Measurements from ENCODE around the gene PLXNA2. TPM values are rescaled to one million over a fixed set of nuclear protein-coding genes. Genes with fewer than 3 reads are reported as not detected.

PLXNA2 gene
- polyA plus RNA-seq, 2 of the 4 experiments (the other 2 are of a cell fraction): 0.36 to 0.87 TPM

DNA sequence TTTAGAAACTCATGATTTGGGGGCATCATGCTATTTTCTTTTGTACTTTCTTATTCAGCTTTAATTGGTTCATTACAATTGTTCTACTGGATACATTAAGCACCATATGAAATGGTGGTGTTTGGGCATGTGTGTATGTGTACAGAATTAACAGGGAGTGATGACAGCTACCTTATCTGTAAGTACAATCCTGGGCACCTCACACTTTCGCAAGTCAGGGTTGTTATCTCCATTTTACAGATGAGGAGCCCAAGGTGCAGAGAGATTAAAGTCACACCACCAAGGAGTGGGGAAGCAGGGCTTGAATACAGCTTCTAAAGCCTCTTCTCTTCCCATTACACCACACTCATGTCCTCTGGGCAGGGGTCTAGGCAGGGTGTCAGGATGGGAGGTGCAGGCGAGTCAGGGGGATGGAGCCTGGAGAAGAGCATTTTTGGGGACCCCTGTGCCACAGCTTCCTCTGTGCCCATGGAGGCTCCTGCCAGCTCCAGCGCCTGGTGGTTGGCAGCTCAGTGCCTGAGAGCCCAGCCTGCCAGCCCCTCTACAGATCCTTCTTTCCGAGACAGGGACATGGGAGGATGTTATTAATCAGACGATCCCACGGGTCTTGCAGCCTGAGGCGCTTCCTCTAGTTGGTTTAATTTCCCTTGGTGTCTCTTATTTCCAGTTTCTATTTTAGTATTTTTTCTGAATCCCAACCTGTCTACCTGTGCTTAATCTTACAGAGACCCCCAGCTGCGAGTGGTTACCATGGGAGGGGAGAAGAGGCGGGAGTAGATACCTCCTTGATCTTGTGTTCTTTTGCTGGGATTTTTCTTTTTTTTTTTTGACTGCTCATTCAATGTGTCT is 207.0 kb downstream of the PLXNA2 start (continued):
- no peak for TF ChIP-seq GATA3 (IDR thresholded peaks at IDR 0.05; ENCODE audit: borderline replicate concordance)
- no peak for TF ChIP-seq FOXS1 (CRISPR knock-in tag; IDR thresholded peaks at IDR 0.05)
- TF ChIP-seq EHF (CRISPR knock-in tag; IDR thresholded peaks at IDR 0.05): no peak

DNA sequence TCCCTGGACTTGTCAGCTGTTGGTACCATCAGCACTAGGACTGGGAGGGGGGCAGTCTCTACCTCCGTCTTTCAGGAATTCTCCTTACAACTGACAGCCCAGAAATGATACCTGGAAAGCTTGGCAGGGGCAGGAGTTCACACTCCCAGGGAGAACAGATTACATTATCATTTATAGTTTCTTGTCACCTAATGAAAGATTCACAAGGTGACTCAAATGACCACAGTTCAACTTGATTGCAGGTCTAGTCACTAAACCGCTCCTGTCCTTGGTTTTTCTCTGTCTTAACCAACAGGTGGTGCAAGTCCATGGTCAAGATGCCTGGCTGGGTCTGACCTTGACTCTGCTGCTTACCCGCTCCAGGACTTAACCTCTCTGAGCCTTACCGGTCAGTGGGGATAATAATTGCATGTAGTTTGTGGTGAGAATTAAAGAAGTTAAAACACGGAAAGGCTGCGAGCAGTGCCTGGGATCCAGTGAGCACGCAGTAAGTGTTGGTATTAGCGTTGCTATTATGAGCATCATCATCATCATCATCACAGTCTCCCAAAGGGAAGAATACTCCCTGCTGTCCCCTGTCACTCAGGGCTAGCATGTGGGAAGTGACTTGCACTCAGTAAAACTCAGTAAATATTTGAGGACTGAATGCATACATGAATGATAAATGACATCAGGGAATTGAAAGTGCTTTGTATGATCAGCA is 207.9 kb downstream of the PLXNA2 start:
- TF ChIP-seq CBX2 (IDR thresholded peaks at IDR 0.05; ENCODE audit: borderline replicate concordance, low read depth): no peak
- peak; percentile 51 for TF ChIP-seq SMC3 (IDR thresholded peaks at IDR 0.05)
- TF ChIP-seq, protein P1, sequence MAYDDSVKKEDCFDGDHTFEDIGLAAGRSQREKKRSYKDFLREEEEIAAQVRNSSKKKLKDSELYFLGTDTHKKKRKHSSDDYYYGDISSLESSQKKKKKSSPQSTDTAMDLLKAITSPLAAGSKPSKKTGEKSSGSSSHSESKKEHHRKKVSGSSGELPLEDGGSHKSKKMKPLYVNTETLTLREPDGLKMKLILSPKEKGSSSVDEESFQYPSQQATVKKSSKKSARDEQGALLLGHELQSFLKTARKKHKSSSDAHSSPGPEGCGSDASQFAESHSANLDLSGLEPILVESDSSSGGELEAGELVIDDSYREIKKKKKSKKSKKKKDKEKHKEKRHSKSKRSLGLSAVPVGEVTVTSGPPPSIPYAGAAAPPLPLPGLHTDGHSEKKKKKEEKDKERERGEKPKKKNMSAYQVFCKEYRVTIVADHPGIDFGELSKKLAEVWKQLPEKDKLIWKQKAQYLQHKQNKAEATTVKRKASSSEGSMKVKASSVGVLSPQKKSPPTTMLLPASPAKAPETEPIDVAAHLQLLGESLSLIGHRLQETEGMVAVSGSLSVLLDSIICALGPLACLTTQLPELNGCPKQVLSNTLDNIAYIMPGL (CRISPR knock-in tag; IDR thresholded peaks at IDR 0.05; ENCODE audit: borderline replicate concordance): no peak
- no peak for TF ChIP-seq CHD4 (IDR thresholded peaks at IDR 0.05; ENCODE audit: borderline replicate concordance)
- TF ChIP-seq, protein P2, sequence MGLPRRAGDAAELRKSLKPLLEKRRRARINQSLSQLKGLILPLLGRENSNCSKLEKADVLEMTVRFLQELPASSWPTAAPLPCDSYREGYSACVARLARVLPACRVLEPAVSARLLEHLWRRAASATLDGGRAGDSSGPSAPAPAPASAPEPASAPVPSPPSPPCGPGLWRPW (IDR thresholded peaks at IDR 0.05): no peak
- no peak for TF ChIP-seq SREBF2 (IDR thresholded peaks at IDR 0.05)
- TF ChIP-seq, protein P3, sequence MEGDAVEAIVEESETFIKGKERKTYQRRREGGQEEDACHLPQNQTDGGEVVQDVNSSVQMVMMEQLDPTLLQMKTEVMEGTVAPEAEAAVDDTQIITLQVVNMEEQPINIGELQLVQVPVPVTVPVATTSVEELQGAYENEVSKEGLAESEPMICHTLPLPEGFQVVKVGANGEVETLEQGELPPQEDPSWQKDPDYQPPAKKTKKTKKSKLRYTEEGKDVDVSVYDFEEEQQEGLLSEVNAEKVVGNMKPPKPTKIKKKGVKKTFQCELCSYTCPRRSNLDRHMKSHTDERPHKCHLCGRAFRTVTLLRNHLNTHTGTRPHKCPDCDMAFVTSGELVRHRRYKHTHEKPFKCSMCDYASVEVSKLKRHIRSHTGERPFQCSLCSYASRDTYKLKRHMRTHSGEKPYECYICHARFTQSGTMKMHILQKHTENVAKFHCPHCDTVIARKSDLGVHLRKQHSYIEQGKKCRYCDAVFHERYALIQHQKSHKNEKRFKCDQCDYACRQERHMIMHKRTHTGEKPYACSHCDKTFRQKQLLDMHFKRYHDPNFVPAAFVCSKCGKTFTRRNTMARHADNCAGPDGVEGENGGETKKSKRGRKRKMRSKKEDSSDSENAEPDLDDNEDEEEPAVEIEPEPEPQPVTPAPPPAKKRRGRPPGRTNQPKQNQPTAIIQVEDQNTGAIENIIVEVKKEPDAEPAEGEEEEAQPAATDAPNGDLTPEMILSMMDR (IDR thresholded peaks at IDR 0.05): peak; percentile 35
- TF ChIP-seq RNF2 (IDR thresholded peaks at IDR 0.05; ENCODE audit: borderline replicate concordance, low read depth): no peak
- peak; percentile 17 to 38; a peak in 2 of 5 replicates for TF ChIP-seq RAD21 (conservative IDR thresholded peaks at IDR 0.05 in 1 of 2, IDR thresholded peaks at IDR 0.05 in 1 of 2)
- TF ChIP-seq KDM5A (IDR thresholded peaks at IDR 0.05): no peak
- TF ChIP-seq HOXB13 (CRISPR knock-in tag; IDR thresholded peaks at IDR 0.05; ENCODE audit: low read depth): no peak
- peak; percentile 65 to 78; a peak in 4 of 6 replicates for ATAC-seq
- Histone ChIP-seq H3K27ac (no peak overlapping the region), H3K4me2 (no peak overlapping the region), H3K4me1 (no peaks in the 10 kb centered on the region), H3K4me3 (no peak overlapping the region), H3K9me3 (no peaks in the 10 kb centered on the region)
- ChIA-PET POLR2A (no interaction called here), CTCF (interaction anchor here (0.5 to 3.1 kb wide), 10 partner anchors 9 to 214 kb away, joined by 3 to 15 read pairs (median 4); no protein-coding TSS in a partner anchor)
- 66% methylated on average over 8 of the region's 8 CpGs for WGBS (ENCODE audit: missing lambda C conversion rate)
- FAIRE-seq: no peak
- peak; percentile 28 to 42 for DNase-seq (ENCODE audit: low read depth in 1 of 2, low spot score in 1 of 2)

DNA sequence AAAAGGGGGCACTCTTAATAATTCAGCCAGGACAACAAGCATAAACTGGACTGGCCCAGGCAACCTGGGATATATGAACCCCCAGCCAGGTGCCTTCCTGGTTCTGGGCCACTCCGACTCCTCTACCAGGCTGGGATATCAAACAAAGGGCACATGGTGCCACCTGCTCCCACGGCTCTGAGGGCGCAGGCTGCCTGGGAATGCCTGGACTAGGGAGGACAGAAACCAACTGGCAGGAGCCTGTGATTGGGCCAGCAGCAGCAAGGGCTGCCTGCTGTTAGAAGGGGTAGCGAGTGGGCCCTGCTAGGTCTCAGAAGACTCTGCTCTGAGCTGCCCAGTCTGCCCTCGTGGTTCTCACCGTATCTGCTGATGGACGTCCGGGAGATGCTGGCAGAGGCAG is 210.0 kb downstream of the PLXNA2 start:
- no peaks in the 10 kb centered on the region for H3K9me3 ChIP-seq
- H3K4me1 ChIP-seq: no peaks in the 10 kb centered on the region
- H3K27ac ChIP-seq: no peak overlapping the region
- 72% methylated on average over 2 of the region's 8 CpGs for WGBS (ENCODE audit: missing lambda C conversion rate)
- H3K4me2 ChIP-seq: no peak overlapping the region
- no peak for ATAC-seq
- no peak for DNase-seq (ENCODE audit: low read depth in 1 of 2, low spot score in 1 of 2)
- H3K4me3 ChIP-seq: no peak overlapping the region
- ChIA-PET CTCF (interaction anchor here (0.9 to 2.8 kb wide), 2 partner anchors 12 to 211 kb away, joined by 5 to 15 read pairs; no protein-coding TSS in a partner anchor), POLR2A (no interaction called here)
- no peak for FAIRE-seq
- TF ChIP-seq, protein P4, sequence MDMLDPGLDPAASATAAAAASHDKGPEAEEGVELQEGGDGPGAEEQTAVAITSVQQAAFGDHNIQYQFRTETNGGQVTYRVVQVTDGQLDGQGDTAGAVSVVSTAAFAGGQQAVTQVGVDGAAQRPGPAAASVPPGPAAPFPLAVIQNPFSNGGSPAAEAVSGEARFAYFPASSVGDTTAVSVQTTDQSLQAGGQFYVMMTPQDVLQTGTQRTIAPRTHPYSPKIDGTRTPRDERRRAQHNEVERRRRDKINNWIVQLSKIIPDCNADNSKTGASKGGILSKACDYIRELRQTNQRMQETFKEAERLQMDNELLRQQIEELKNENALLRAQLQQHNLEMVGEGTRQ (IDR thresholded peaks at IDR 0.05): no peak
- TF ChIP-seq, protein P5, sequence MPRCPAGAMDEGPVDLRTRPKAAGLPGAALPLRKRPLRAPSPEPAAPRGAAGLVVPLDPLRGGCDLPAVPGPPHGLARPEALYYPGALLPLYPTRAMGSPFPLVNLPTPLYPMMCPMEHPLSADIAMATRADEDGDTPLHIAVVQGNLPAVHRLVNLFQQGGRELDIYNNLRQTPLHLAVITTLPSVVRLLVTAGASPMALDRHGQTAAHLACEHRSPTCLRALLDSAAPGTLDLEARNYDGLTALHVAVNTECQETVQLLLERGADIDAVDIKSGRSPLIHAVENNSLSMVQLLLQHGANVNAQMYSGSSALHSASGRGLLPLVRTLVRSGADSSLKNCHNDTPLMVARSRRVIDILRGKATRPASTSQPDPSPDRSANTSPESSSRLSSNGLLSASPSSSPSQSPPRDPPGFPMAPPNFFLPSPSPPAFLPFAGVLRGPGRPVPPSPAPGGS (IDR thresholded peaks at IDR 0.05): no peak
- TF ChIP-seq ZFP36 (IDR thresholded peaks at IDR 0.05; ENCODE audit: borderline replicate concordance, partially characterized antibody) (no peak), POLR2AphosphoS2 (conservative IDR thresholded peaks at IDR 0.05; ENCODE audit: low read length) (no peak), EHF (CRISPR knock-in tag; IDR thresholded peaks at IDR 0.05) (no peak), ZC3H11A (IDR thresholded peaks at IDR 0.05) (no peak), RAD21 (conservative IDR thresholded peaks at IDR 0.05 in 1 of 2, IDR thresholded peaks at IDR 0.05 in 1 of 2) (no peak), ZNF302 (CRISPR knock-in tag; IDR thresholded peaks at IDR 0.05) (no peak), HOXA7 (CRISPR knock-in tag; IDR thresholded peaks at IDR 0.05) (no peak), RFX5 (IDR thresholded peaks at IDR 0.05) (no peak), SREBF2 (IDR thresholded peaks at IDR 0.05) (no peak), TFCP2L1 (CRISPR knock-in tag; IDR thresholded peaks at IDR 0.05) (no peak)
- TF ChIP-seq, protein P6, sequence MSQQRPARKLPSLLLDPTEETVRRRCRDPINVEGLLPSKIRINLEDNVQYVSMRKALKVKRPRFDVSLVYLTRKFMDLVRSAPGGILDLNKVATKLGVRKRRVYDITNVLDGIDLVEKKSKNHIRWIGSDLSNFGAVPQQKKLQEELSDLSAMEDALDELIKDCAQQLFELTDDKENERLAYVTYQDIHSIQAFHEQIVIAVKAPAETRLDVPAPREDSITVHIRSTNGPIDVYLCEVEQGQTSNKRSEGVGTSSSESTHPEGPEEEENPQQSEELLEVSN (IDR thresholded peaks at IDR 0.05; ENCODE audit: borderline replicate concordance, low read depth): no peak
- TF ChIP-seq, protein P7, sequence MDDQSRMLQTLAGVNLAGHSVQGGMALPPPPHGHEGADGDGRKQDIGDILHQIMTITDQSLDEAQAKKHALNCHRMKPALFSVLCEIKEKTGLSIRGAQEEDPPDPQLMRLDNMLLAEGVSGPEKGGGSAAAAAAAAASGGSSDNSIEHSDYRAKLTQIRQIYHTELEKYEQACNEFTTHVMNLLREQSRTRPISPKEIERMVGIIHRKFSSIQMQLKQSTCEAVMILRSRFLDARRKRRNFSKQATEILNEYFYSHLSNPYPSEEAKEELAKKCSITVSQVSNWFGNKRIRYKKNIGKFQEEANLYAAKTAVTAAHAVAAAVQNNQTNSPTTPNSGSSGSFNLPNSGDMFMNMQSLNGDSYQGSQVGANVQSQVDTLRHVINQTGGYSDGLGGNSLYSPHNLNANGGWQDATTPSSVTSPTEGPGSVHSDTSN (IDR thresholded peaks at IDR 0.05): no peak
